Brain microvascular endothelial cell (primary cell): ENCODE measurements around the gene CYSLTR2.

Source experiments
- DNase-seq: peaks from one replicate; pipeline ENCODE4 v3.0.0-alpha.2; 2020
- H3K27ac ChIP-seq: fragments of 250-450 bp; sonication (Bioruptor Pico); 2 replicates; pipeline ENCODE4 v1.5.1; 2020; ENCODE audit warnings: mild to moderate bottlenecking, moderate library complexity
- H3K27me3 ChIP-seq: fragments of 250-450 bp; sonication (Bioruptor Pico); replicated peaks from 2 replicates; pipeline ENCODE4 v1.5.1; 2020; ENCODE audit warnings: mild to moderate bottlenecking
- H3K36me3 ChIP-seq: fragments of 250-450 bp; sonication (Bioruptor Pico); replicated peaks from 2 replicates; pipeline ENCODE4 v1.5.1; 2020; ENCODE audit warnings: mild to moderate bottlenecking
- H3K4me3 ChIP-seq: 2 replicates; pipeline ENCODE4 v1.5.1; 2011; ENCODE audit warnings: low read depth, mild to moderate bottlenecking, control low read depth, low read length, moderate library complexity
- in situ Hi-C: cut with HindIII; loops from 2 replicates; pipeline ENCODE4 v1.10.0; 2017; ENCODE audit warnings: low sequenced_read_pairs, low pct_ligation_motif_present
- TF ChIP-seq, protein P1 (sequence below): IDR thresholded peaks from 2 replicates; pipeline ENCODE4 v1.5.1; 2011; ENCODE audit warnings: low read depth, mild to moderate bottlenecking, moderate library complexity, low read length, control low read depth, inconsistent platforms; ENCODE audit errors: missing control alignments

CYSLTR2 gene

DNA sequence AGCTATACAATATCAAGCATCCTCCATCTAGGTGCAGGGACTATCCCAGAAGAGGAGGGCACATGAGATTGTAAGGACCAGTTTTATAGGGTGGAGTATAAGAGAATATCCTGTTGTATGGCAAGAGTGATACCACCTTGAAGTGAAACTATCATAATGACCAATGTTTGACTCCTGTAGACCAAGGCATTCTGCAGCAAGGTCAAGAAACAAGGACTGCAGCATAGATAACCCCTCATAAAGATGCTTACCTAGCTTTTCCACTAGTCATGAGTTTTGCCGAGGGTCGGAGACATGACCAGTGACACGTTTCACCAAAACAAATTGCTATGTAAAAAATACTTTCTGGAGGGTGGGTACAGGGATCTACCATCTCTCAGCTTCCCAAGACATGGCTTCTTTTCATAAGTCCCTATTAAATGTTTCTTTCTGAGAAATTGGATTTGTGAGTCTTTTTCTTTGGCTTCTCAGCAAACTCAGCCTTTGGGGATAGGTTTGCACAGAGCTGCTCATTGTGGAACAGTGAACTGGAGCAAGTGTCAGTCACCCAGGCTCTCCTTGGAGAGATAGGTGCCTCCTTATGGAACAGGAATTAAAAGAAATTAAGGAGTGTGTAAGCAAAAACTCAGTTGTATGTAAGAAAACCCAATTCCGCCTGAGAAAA is 28.2 kb upstream of the CYSLTR2 start:
- DNase-seq: no peak
- Histone ChIP-seq H3K27ac (peak overlapping the region; percentile 96), H3K4me3 (no peak overlapping the region), H3K36me3 (no peaks in the 10 kb centered on the region), H3K27me3 (no peaks in the 10 kb centered on the region)
- TF ChIP-seq, protein P1, sequence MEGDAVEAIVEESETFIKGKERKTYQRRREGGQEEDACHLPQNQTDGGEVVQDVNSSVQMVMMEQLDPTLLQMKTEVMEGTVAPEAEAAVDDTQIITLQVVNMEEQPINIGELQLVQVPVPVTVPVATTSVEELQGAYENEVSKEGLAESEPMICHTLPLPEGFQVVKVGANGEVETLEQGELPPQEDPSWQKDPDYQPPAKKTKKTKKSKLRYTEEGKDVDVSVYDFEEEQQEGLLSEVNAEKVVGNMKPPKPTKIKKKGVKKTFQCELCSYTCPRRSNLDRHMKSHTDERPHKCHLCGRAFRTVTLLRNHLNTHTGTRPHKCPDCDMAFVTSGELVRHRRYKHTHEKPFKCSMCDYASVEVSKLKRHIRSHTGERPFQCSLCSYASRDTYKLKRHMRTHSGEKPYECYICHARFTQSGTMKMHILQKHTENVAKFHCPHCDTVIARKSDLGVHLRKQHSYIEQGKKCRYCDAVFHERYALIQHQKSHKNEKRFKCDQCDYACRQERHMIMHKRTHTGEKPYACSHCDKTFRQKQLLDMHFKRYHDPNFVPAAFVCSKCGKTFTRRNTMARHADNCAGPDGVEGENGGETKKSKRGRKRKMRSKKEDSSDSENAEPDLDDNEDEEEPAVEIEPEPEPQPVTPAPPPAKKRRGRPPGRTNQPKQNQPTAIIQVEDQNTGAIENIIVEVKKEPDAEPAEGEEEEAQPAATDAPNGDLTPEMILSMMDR: no peak
- in situ Hi-C loops: no loop called here

- DNase-seq: peak; percentile 86
- Histone ChIP-seq H3K27ac (peak overlapping the region; percentile 96), H3K27me3 (no peaks in the 10 kb centered on the region), H3K36me3 (no peaks in the 10 kb centered on the region), H3K4me3 (no peak overlapping the region)
- TF ChIP-seq, protein P1: no peak
- in situ Hi-C loops: no loop called here
Observed at GRCh38 chr13:48626077-48626449, 27.7 kb upstream of the CYSLTR2 start.

DNA sequence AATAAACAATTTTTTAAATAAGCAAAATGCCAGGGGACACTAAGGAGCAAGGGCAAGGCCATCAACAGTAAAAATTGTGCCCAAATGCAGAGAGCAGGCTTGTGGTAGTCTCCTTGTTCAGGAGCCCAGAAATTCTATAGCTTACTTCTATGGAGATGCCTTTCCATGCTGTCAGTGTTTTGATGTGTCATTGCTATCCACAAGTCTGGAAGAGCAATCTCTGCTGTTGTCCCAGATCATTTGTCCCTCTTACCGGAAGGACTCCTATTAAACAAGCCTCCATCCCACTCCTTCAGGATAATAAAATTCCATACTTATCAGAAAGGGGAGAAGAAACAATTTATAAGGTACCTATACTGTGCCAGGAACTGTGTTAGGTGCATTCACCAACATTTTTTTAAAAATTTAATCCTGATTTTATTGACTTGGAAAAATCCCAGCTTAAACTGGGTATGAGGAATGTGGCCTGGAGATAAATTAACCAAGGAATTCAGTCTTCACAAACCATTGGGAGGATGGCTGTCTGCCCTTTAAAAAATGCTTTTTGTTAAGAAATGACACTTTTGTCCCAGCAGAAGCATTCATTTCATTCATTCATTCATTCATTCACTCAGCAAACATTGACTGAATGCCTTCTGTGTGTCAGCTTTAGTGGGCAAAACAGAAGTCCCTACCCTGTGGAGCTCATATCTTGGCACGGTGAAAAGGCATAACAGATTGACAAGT is 26.8 kb upstream of the CYSLTR2 start:
- peak; percentile 26 for DNase-seq
- in situ Hi-C loops: no loop called here

GRCh38 chr13:48629277-48629676 is 24.5 kb upstream of the CYSLTR2 start:
- no peak overlapping the region for H3K27ac ChIP-seq
- H3K4me3 ChIP-seq: no peak overlapping the region
- in situ Hi-C loops: no loop called here
- no peaks in the 10 kb centered on the region for H3K27me3 ChIP-seq
- DNase-seq: no peak
- no peaks in the 10 kb centered on the region for H3K36me3 ChIP-seq
- TF ChIP-seq, protein P1: no peak

More for the DNA sequence above, 26.8 kb upstream of the CYSLTR2 start:
- no peaks in the 10 kb centered on the region for H3K36me3 ChIP-seq
- H3K27me3 ChIP-seq: no peaks in the 10 kb centered on the region
- H3K4me3 ChIP-seq: no peak overlapping the region
- H3K27ac ChIP-seq: peak overlapping the region; percentile 96
- TF ChIP-seq, protein P1: no peak

DNA sequence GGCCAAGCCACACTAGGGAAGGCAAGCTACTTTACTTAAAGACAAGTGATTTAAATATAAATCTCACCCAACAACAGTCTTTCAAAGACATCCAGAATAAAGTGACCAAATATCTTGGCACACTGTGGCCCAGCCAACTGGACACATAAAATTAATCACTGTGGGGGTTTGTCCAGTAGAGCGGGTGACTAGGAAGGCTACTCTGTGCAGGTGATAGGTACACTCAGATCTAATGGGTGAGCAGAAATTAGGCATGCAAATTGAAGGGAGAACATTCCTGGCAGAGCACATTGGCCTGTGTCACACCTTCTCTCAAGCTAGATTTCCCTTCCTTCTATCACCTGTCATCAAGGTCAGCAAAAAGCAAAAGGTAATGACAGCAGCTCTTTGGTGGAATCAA is 23.4 kb upstream of the CYSLTR2 start:
- Histone ChIP-seq H3K27me3 (no peaks in the 10 kb centered on the region), H3K27ac (no peak overlapping the region), H3K4me3 (no peak overlapping the region), H3K36me3 (no peaks in the 10 kb centered on the region)
- TF ChIP-seq, protein P1: no peak
- in situ Hi-C loops: no loop called here
- DNase-seq: no peak
